ENCODE results near the gene RCCD1. TPM values are rescaled to one million over a fixed set of nuclear protein-coding genes. Genes with fewer than 3 reads are reported as not detected.
A peak's percentile ranks its signal among the peaks of the same experiment; 100 is the strongest.

Gene RCCD1
- total and polyA plus RNA-seq, 9 of the 15 experiments (the other 6 are each of a cell fraction or from before 2014, with no cell fraction given): 11.1 to 51.4 (median 24.7) TPM

DNA sequence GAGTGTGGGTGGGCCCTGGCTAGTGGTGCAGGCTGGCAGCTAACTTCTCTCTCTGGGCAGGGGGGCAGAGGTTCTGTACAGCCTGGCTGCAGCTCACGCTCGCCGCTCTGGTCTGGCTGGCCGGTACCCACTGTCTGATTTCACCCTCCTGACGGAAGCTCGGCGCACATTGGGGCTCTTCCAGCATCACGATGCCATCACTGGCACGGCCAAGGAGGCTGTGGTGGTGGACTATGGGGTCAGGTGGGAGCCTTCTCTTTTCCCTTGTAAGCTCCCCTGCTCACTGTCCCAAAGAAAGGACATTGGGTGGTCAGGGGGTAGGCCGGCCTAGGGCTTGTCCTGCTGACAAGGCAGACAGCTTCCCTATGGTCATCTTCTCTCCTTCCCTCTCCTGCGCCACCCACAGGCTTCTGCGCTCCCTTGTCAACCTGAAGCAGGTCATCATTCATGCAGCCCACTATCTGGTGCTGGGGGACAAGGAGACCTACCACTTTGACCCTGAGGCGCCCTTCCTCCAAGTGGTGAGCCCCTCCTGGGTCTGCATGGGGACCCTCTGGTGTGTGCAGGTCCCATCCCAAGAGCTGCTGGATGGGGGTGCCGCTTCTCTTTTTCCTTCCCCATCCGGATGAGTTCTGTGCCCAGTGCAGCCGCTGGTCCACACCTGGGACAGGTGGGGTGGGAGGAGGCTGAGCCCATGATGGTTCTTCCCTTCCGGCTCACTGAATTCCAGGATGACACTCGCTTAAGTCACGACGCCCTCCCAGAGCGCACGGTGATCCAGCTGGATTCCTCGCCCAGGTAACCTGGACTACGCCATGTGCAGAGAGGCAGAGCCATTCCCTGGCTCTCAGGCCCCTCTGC lies 44.0 kb upstream of the RCCD1 start:
- Histone ChIP-seq H3K9me1 (ENCODE audit: control insufficient read depth, insufficient read depth, low read length) (peaks cover 4% of the 10 kb centered on the region), H4K20me1 (replicated peaks; ENCODE audit: control insufficient read depth, insufficient read depth, low read length) (no peaks in the 10 kb centered on the region), H3K27ac (ENCODE audit: extremely low read depth, low read depth, low read length) (no peak overlapping the region), H3K79me2 (ENCODE audit: control insufficient read depth, insufficient read depth, low read length) (peaks cover 15% of the 10 kb centered on the region), H3K9ac (ENCODE audit: insufficient read depth in 1 of 2, low read depth in 2 of 2, low read length in 2 of 2) (peak overlapping the region in 1 of 2 experiments; percentile 67; a peak in 2 of 4 replicates), H3K9me3 (replicated peaks; ENCODE audit: control insufficient read depth, insufficient read depth, low read depth, low read length) (no peaks in the 10 kb centered on the region), H3K4me1 (replicated peaks in 1 of 2; ENCODE audit: control insufficient read depth in 2 of 2, insufficient read depth in 2 of 2, low read length in 2 of 2) (peaks cover 8 to 51% of the 10 kb centered on the region in 2 experiments), H3K36me3 (ENCODE audit: control insufficient read depth, insufficient read depth, low read length) (peaks cover 96% of the 10 kb centered on the region), H2AFZ (ENCODE audit: low read depth, low read length) (no peak overlapping the region), H3K4me3 (no peak overlapping the region), H3K4me2 (ENCODE audit: insufficient read depth, low read length) (no peak overlapping the region), H3K27me3 (ENCODE audit: control insufficient read depth in 2 of 2, insufficient read depth in 2 of 2, low read length in 2 of 2) (no peaks in the 10 kb centered on the region)
- FAIRE-seq: no peak
- intact Hi-C loops (cut with micrococcal nuclease): no loop called here
- no peak for DNase-seq (ENCODE audit: extremely low read depth in 1 of 4, low spot score in 3 of 4)
- in situ Hi-C loops (cut with MboI): no loop called here
- WGBS (ENCODE audit: insufficient coverage, low coverage, missing lambda C conversion rate): 97% methylated on average over 21 of the region's 24 CpGs
- POLR2A ChIA-PET: interaction anchor here (0.5 to 2.3 kb wide), 5 partner anchors 9 to 171 kb away, joined by 3 to 17 read pairs (median 4); no protein-coding TSS in a partner anchor
- BruUV-seq (replicated peaks): no TSS peak
- 0 out of 3 replicates have a peak, but pooled peaks have one; percentile 5 for ATAC-seq
- no peak for TF ChIP-seq ZNF134 (CRISPR knock-in tag; conservative IDR thresholded peaks at IDR 0.05)
- peak; percentile 47 for TF ChIP-seq RBFOX2 (IDR thresholded peaks at IDR 0.05; ENCODE audit: low read depth, low read length)
- TF ChIP-seq POLR2G (IDR thresholded peaks at IDR 0.05; ENCODE audit: low read depth, low read length): peak; percentile 37; the same call in 1 of the 2 replicates
- CTCF ChIA-PET (ENCODE audit: low intra/inter-chr PET ratio): no interaction called here

DNA sequence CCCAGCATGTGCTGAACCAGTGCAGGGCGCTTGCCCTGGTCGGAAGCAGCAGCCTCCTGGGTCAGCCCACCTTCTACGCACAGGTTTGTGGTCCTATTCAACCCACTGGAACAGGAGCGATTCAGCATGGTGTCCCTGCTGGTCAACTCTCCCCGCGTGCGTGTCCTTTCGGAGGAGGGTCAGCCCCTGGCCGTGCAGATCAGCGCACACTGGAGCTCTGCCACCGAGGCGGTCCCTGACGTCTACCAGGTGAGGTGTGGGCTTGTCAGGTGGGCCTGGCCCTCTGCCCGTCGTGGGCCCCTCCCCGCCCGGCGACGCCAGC lies 43.4 kb upstream of the RCCD1 start:
- Histone ChIP-seq H4K20me1 (replicated peaks; ENCODE audit: control insufficient read depth, insufficient read depth, low read length) (no peaks in the 10 kb centered on the region), H3K9me3 (replicated peaks; ENCODE audit: control insufficient read depth, insufficient read depth, low read depth, low read length) (no peaks in the 10 kb centered on the region), H3K4me3 (no peak overlapping the region), H3K27ac (ENCODE audit: extremely low read depth, low read depth, low read length) (no peak overlapping the region), H3K79me2 (ENCODE audit: control insufficient read depth, insufficient read depth, low read length) (peaks cover 9% of the 10 kb centered on the region; the same call in 2 of the 3 replicates), H3K9me1 (ENCODE audit: control insufficient read depth, insufficient read depth, low read length) (no peaks in the 10 kb centered on the region), H3K4me1 (replicated peaks in 1 of 2; ENCODE audit: control insufficient read depth in 2 of 2, insufficient read depth in 2 of 2, low read length in 2 of 2) (peaks cover 13 to 51% of the 10 kb centered on the region in 2 experiments), H3K4me2 (ENCODE audit: insufficient read depth, low read length) (no peak overlapping the region), H3K9ac (ENCODE audit: insufficient read depth in 1 of 2, low read depth in 2 of 2, low read length in 2 of 2) (peak overlapping the region in 1 of 2 experiments; percentile 67; a peak in 2 of 4 replicates), H3K27me3 (ENCODE audit: control insufficient read depth in 2 of 2, insufficient read depth in 2 of 2, low read length in 2 of 2) (no peaks in the 10 kb centered on the region), H3K36me3 (ENCODE audit: control insufficient read depth, insufficient read depth, low read length) (peaks cover 96% of the 10 kb centered on the region), H2AFZ (ENCODE audit: low read depth, low read length) (no peak overlapping the region)
- POLR2A ChIA-PET: interaction anchor here (1.4 to 2.3 kb wide), 3 partner anchors 8 to 12 kb away, joined by 3 to 17 read pairs (median 5); partner anchors contain the start of gene MAN2A2
- FAIRE-seq: no peak
- no TSS peak for BruUV-seq (replicated peaks)
- intact Hi-C loops (cut with micrococcal nuclease) (no loop called here), in situ Hi-C loops (cut with MboI) (no loop called here)
- WGBS (ENCODE audit: insufficient coverage, low coverage, missing lambda C conversion rate): 91% methylated on average over 18 of the region's 19 CpGs
- CTCF ChIA-PET (ENCODE audit: low intra/inter-chr PET ratio): no interaction called here
- ATAC-seq: no peak
- no peak for DNase-seq (ENCODE audit: extremely low read depth in 1 of 4, low spot score in 3 of 4)
- 0 out of 2 replicates have a peak, but pooled peaks have one; percentile 34 for TF ChIP-seq POLR2G (IDR thresholded peaks at IDR 0.05; ENCODE audit: low read depth, low read length)
- TF ChIP-seq RBFOX2 (IDR thresholded peaks at IDR 0.05; ENCODE audit: low read depth, low read length): peak; percentile 56
- TF ChIP-seq SAFB (IDR thresholded peaks at IDR 0.05; ENCODE audit: borderline replicate concordance, low read depth, low read length): no peak

Measured in K562 (cell line).